ENCODE measurements around the gene CLIC6. TPM values are rescaled to one million over a fixed set of nuclear protein-coding genes. Genes with fewer than 3 reads are reported as not detected.
"Not testable (repeated sequence)": the region's sequence is repeated elsewhere in the genome, so short reads cannot be mapped to it uniquely, and the experiment has no call there.

Gene CLIC6
- total and polyA plus RNA-seq, 4 experiments from 2014 or later: 0.09 to 0.67 (median 0.30) TPM; not detected in 1

- H3K36me3 Mint-ChIP-seq: no peaks in the 10 kb centered on the region
- no peaks in the 10 kb centered on the region for H3K36me3 ChIP-seq (ENCODE audit: insufficient read depth, low read length)
- ChIA-PET CTCF (ENCODE audit: partially characterized antibody) (interaction anchor here (1.2 to 1.3 kb wide), 2 partner anchors 13 to 16 kb away, joined by 3 read pairs; no protein-coding TSS in a partner anchor), POLR2A (ENCODE audit: partially characterized antibody) (no interaction called here)
- peaks cover 18% of the 10 kb centered on the region for H3K4me1 ChIP-seq (ENCODE audit: insufficient read depth, low read length)
- no peak overlapping the region for H3K27ac Mint-ChIP-seq
- H3K9me3 Mint-ChIP-seq: no peaks in the 10 kb centered on the region
- DNase-seq: no peak
- intact Hi-C loops (cut with micrococcal nuclease): no loop called here
- no peak overlapping the region for H3K4me3 ChIP-seq (ENCODE audit: low read length in 2 of 2)
- H3K4me3 Mint-ChIP-seq: no peak overlapping the region
- no peak overlapping the region for H3K27ac ChIP-seq (ENCODE audit: low read depth, low read length)
- peaks cover 2 to 9% of the 10 kb centered on the region in 2 donors for H3K27me3 Mint-ChIP-seq
- H3K9me3 ChIP-seq (ENCODE audit: control insufficient read depth in 1 of 2, low read length in 2 of 2): no peaks in the 10 kb centered on the region
- H3K27me3 ChIP-seq (ENCODE audit: insufficient read depth, low read length): no peaks in the 10 kb centered on the region
- H3K4me1 Mint-ChIP-seq: peaks cover 13 to 22% (median 17%) of the 10 kb centered on the region in 4 donors
Measured at GRCh38 chr21:34706337-34706736, 37.5 kb downstream of the CLIC6 start.

- H3K4me3 Mint-ChIP-seq: peak overlapping the region in 7 of 8 donors; percentile 35 to 72 (median 64)
- H3K4me3 ChIP-seq (ENCODE audit: low read length in 2 of 2): peak overlapping the region in 1 of 2 donors; percentile 11
- CTCF ChIA-PET (ENCODE audit: partially characterized antibody): interaction anchor here (1.7 to 5.2 kb wide), 2 partner anchors 16 to 17 kb away, joined by 4 to 47 read pairs; no protein-coding TSS in a partner anchor
- no peak overlapping the region for H3K27ac ChIP-seq (ENCODE audit: low read depth, low read length)
- peaks cover 2 to 5% of the 10 kb centered on the region in 2 donors for H3K27me3 Mint-ChIP-seq
- intact Hi-C loops (cut with micrococcal nuclease): no loop called here
- no peaks in the 10 kb centered on the region for H3K9me3 ChIP-seq (ENCODE audit: control insufficient read depth in 1 of 2, low read length in 2 of 2)
- H3K9me3 Mint-ChIP-seq: no peaks in the 10 kb centered on the region
- no peaks in the 10 kb centered on the region for H3K36me3 ChIP-seq (ENCODE audit: insufficient read depth, low read length)
- H3K4me1 ChIP-seq (ENCODE audit: insufficient read depth, low read length): peaks cover 18% of the 10 kb centered on the region
- no peaks in the 10 kb centered on the region for H3K36me3 Mint-ChIP-seq
- H3K27me3 ChIP-seq (ENCODE audit: insufficient read depth, low read length): no peaks in the 10 kb centered on the region
- POLR2A ChIA-PET (ENCODE audit: partially characterized antibody): no interaction called here
- peaks cover 13 to 22% (median 17%) of the 10 kb centered on the region in 4 donors for H3K4me1 Mint-ChIP-seq
- peak; percentile 28 to 45 (median 39) for DNase-seq
- H3K27ac Mint-ChIP-seq: peak overlapping the region in 6 of 7 donors; percentile 13 to 90 (median 39)
Measured at GRCh38 chr21:34707876-34708325, 39.1 kb downstream of the CLIC6 start.

GRCh38 chr21:34713621-34714020 is 44.8 kb downstream of the CLIC6 start:
- no peaks in the 10 kb centered on the region for H3K9me3 Mint-ChIP-seq
- no peaks in the 10 kb centered on the region for H3K36me3 Mint-ChIP-seq
- Histone ChIP-seq H3K4me1 (ENCODE audit: insufficient read depth, low read length) (peaks cover 3% of the 10 kb centered on the region), H3K27ac (ENCODE audit: low read depth, low read length) (no peak overlapping the region), H3K9me3 (ENCODE audit: control insufficient read depth in 1 of 2, low read length in 2 of 2) (no peaks in the 10 kb centered on the region), H3K36me3 (ENCODE audit: insufficient read depth, low read length) (no peaks in the 10 kb centered on the region), H3K27me3 (ENCODE audit: insufficient read depth, low read length) (no peaks in the 10 kb centered on the region), H3K4me3 (ENCODE audit: low read length in 2 of 2) (no peak overlapping the region)
- H3K4me1 Mint-ChIP-seq: peaks cover 2 to 13% (median 5%) of the 10 kb centered on the region in 4 donors
- intact Hi-C loops (cut with micrococcal nuclease): no loop called here
- CTCF ChIA-PET (ENCODE audit: partially characterized antibody): no interaction called here
- H3K27ac Mint-ChIP-seq: peak overlapping the region in 1 of 7 donors; percentile 12
- H3K27me3 Mint-ChIP-seq: no peaks in the 10 kb centered on the region
- no peak for DNase-seq
- POLR2A ChIA-PET (ENCODE audit: partially characterized antibody): no interaction called here
- H3K4me3 Mint-ChIP-seq: no peak overlapping the region

GRCh38 chr21:34715518-34715917 is 46.7 kb downstream of the CLIC6 start:
- H3K4me1 Mint-ChIP-seq: peaks cover 0 to 9% (median 5%) of the 10 kb centered on the region in 4 donors
- H3K36me3 Mint-ChIP-seq: no peaks in the 10 kb centered on the region
- no peaks in the 10 kb centered on the region for H3K36me3 ChIP-seq (ENCODE audit: insufficient read depth, low read length)
- no peak overlapping the region for H3K27ac Mint-ChIP-seq
- no peaks in the 10 kb centered on the region for H3K27me3 ChIP-seq (ENCODE audit: insufficient read depth, low read length)
- H3K9me3 Mint-ChIP-seq: no peaks in the 10 kb centered on the region
- no peak overlapping the region for H3K27ac ChIP-seq (ENCODE audit: low read depth, low read length)
- no peaks in the 10 kb centered on the region for H3K4me1 ChIP-seq (ENCODE audit: insufficient read depth, low read length)
- CTCF ChIA-PET (ENCODE audit: partially characterized antibody): no interaction called here
- no peak overlapping the region for H3K4me3 ChIP-seq (ENCODE audit: low read length in 2 of 2)
- DNase-seq: no peak
- H3K27me3 Mint-ChIP-seq: no peaks in the 10 kb centered on the region
- intact Hi-C loops (cut with micrococcal nuclease): no loop called here
- POLR2A ChIA-PET (ENCODE audit: partially characterized antibody): no interaction called here
- H3K4me3 Mint-ChIP-seq: no peak overlapping the region
- no peaks in the 10 kb centered on the region for H3K9me3 ChIP-seq (ENCODE audit: control insufficient read depth in 1 of 2, low read length in 2 of 2)

GRCh38 chr21:34715985-34716596 is 47.3 kb downstream of the CLIC6 start:
- no peaks in the 10 kb centered on the region for H3K27me3 Mint-ChIP-seq
- Histone ChIP-seq H3K4me3 (ENCODE audit: low read length in 2 of 2) (no peak overlapping the region), H3K36me3 (ENCODE audit: insufficient read depth, low read length) (no peaks in the 10 kb centered on the region), H3K27ac (ENCODE audit: low read depth, low read length) (no peak overlapping the region), H3K9me3 (ENCODE audit: control insufficient read depth in 1 of 2, low read length in 2 of 2) (no peaks in the 10 kb centered on the region), H3K4me1 (ENCODE audit: insufficient read depth, low read length) (no peaks in the 10 kb centered on the region), H3K27me3 (ENCODE audit: insufficient read depth, low read length) (no peaks in the 10 kb centered on the region)
- no peaks in the 10 kb centered on the region for H3K36me3 Mint-ChIP-seq
- no peak for DNase-seq
- H3K27ac Mint-ChIP-seq: no peak overlapping the region
- H3K4me1 Mint-ChIP-seq: peaks cover 0 to 9% (median 5%) of the 10 kb centered on the region in 4 donors
- H3K9me3 Mint-ChIP-seq: no peaks in the 10 kb centered on the region
- no peak overlapping the region for H3K4me3 Mint-ChIP-seq
- intact Hi-C loops (cut with micrococcal nuclease): no loop called here
- ChIA-PET POLR2A (ENCODE audit: partially characterized antibody) (no interaction called here), CTCF (ENCODE audit: partially characterized antibody) (no interaction called here)

GRCh38 chr21:34718529-34718928 is 49.7 kb downstream of the CLIC6 start:
- H3K27ac ChIP-seq (ENCODE audit: low read depth, low read length); H3K36me3 Mint-ChIP-seq; POLR2A ChIA-PET (ENCODE audit: partially characterized antibody); H3K27me3 Mint-ChIP-seq; H3K36me3 ChIP-seq (ENCODE audit: insufficient read depth, low read length); H3K9me3 ChIP-seq (ENCODE audit: control insufficient read depth in 1 of 2, low read length in 2 of 2); H3K4me3 ChIP-seq (ENCODE audit: low read length in 2 of 2); H3K4me1 Mint-ChIP-seq; DNase-seq; intact Hi-C loops (cut with micrococcal nuclease); H3K4me3 Mint-ChIP-seq; H3K4me1 ChIP-seq (ENCODE audit: insufficient read depth, low read length); H3K27ac Mint-ChIP-seq; H3K27me3 ChIP-seq (ENCODE audit: insufficient read depth, low read length); H3K9me3 Mint-ChIP-seq: not testable (repeated sequence)
- CTCF ChIA-PET (ENCODE audit: partially characterized antibody): interaction anchor here (1.3 kb wide), 1 partner anchor 9 kb away, joined by 5 read pairs; no protein-coding TSS in a partner anchor

- ChIA-PET CTCF (ENCODE audit: partially characterized antibody) (interaction anchor here (0.8 to 2.5 kb wide), 14 partner anchors 11 to 1306 kb away, joined by 3 to 8 read pairs (median 3); no protein-coding TSS in a partner anchor), POLR2A (ENCODE audit: partially characterized antibody) (no interaction called here)
- Histone ChIP-seq H3K27ac (ENCODE audit: low read depth, low read length) (no peak overlapping the region), H3K27me3 (ENCODE audit: insufficient read depth, low read length) (no peaks in the 10 kb centered on the region), H3K4me1 (ENCODE audit: insufficient read depth, low read length) (no peaks in the 10 kb centered on the region), H3K9me3 (ENCODE audit: control insufficient read depth in 1 of 2, low read length in 2 of 2) (no peaks in the 10 kb centered on the region), H3K4me3 (ENCODE audit: low read length in 2 of 2) (no peak overlapping the region), H3K36me3 (ENCODE audit: insufficient read depth, low read length) (no peaks in the 10 kb centered on the region)
- H3K4me3 Mint-ChIP-seq: no peak overlapping the region
- H3K36me3 Mint-ChIP-seq: no peaks in the 10 kb centered on the region
- H3K27ac Mint-ChIP-seq: no peak overlapping the region
- intact Hi-C loops (cut with micrococcal nuclease): loop anchor here (1.0 kb wide), 1 partner anchor 678 kb away; no protein-coding TSS in a partner anchor
- DNase-seq: peak; percentile 5 to 40 (median 11)
- no peaks in the 10 kb centered on the region for H3K4me1 Mint-ChIP-seq
- H3K9me3 Mint-ChIP-seq: no peaks in the 10 kb centered on the region
- H3K27me3 Mint-ChIP-seq: peaks cover 3 to 12% of the 10 kb centered on the region in 2 donors
Measured at GRCh38 chr21:34722684-34723300, 54.0 kb downstream of the CLIC6 start.
